ENCODE results near the gene PRKCE. TPM values are rescaled to one million over a fixed set of nuclear protein-coding genes. Genes with fewer than 3 reads are reported as not detected.

Gene PRKCE
- total and polyA plus RNA-seq, 2 experiments from 2014 or later: 0.94 to 1.2 TPM

GRCh38 chr2:45614330-45614729, 37.1 kb upstream of the PRKCE start:
- Histone ChIP-seq H3K4me1 (ENCODE audit: insufficient read depth) (no peaks in the 10 kb centered on the region), H3K4me2 (no peak overlapping the region), H3K27ac (ENCODE audit: low read depth) (no peak overlapping the region), H2AFZ (no peak overlapping the region), H3K79me2 (replicated peaks; ENCODE audit: insufficient read depth) (peaks cover 9% of the 10 kb centered on the region), H3F3A (replicated peaks; ENCODE audit: low read depth) (no peaks in the 10 kb centered on the region), H3K4me3 (no peak overlapping the region), H3K36me3 (ENCODE audit: insufficient read depth) (no peaks in the 10 kb centered on the region), H3K27me3 (ENCODE audit: insufficient read depth) (no peaks in the 10 kb centered on the region), H3K9me2 (ENCODE audit: insufficient read depth) (no peaks in the 10 kb centered on the region), H4K20me1 (replicated peaks; ENCODE audit: insufficient read depth) (no peaks in the 10 kb centered on the region)
- H3K27me3 Mint-ChIP-seq (ENCODE audit: insufficient read depth, low read depth, poor library complexity): peaks cover 7% of the 10 kb centered on the region
- TF ChIP-seq CREB1 (CRISPR knock-in tag; IDR thresholded peaks at IDR 0.05; ENCODE audit: low read depth) (no peak), ZNF331 (CRISPR knock-in tag; IDR thresholded peaks at IDR 0.05; ENCODE audit: low read depth) (no peak), JUNB (IDR thresholded peaks at IDR 0.05; ENCODE audit: unreplicated experiment) (no peak), ZNF114 (CRISPR knock-in tag; IDR thresholded peaks at IDR 0.05) (no peak), STAT1 (IDR thresholded peaks at IDR 0.05; ENCODE audit: unreplicated experiment) (no peak), POLR2AphosphoS5 (IDR thresholded peaks at IDR 0.05; ENCODE audit: low read depth) (no peak), EZH2 (IDR thresholded peaks at IDR 0.05; ENCODE audit: low read depth, unreplicated experiment) (no peak), CTCF (conservative IDR thresholded peaks at IDR 0.05; ENCODE audit: low read depth in 2 of 2) (no peak)
- TF ChIP-seq, protein P1, sequence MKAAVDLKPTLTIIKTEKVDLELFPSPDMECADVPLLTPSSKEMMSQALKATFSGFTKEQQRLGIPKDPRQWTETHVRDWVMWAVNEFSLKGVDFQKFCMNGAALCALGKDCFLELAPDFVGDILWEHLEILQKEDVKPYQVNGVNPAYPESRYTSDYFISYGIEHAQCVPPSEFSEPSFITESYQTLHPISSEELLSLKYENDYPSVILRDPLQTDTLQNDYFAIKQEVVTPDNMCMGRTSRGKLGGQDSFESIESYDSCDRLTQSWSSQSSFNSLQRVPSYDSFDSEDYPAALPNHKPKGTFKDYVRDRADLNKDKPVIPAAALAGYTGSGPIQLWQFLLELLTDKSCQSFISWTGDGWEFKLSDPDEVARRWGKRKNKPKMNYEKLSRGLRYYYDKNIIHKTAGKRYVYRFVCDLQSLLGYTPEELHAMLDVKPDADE (IDR thresholded peaks at IDR 0.05): no peak
- no peaks in the 10 kb centered on the region for H3K9me3 Mint-ChIP-seq
- H3K27ac Mint-ChIP-seq: no peak overlapping the region
- DNase-seq (ENCODE audit: low spot score) (no peak), ATAC-seq (no peak)
- no peak overlapping the region for H3K4me3 Mint-ChIP-seq
- H3K4me1 Mint-ChIP-seq: peaks cover 27% of the 10 kb centered on the region
- H3K36me3 Mint-ChIP-seq (ENCODE audit: low read depth): no peaks in the 10 kb centered on the region

DNA sequence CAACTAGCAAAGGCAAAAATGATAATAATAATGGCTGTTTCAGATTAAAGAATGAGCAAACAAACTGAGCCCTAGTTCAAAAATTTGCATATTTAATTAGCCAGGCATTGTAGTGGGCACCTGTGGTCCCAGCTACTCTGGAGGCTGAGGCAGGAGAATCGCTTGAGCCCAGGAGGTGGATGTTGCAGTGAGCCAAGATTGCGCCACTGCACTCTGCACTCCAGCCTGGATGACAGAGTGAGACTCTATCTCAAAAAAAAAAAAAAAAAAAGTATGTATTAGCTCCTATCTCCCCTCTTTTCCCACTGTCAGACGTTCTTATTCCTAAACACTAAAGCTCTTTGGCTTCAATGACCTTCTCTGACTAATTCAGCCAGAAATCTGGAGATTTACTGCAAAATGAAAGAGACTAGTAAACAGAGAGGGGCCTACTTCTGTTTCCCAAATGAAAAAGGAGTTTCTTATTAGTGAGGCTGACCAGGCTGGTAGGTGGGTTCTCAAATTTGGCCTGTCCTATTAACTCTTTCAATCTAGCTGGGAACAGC, 36.5 kb upstream of the PRKCE start:
- H3K4me1 Mint-ChIP-seq: peaks cover 23% of the 10 kb centered on the region
- DNase-seq (ENCODE audit: low spot score): no peak
- H3K27ac Mint-ChIP-seq: no peak overlapping the region
- H3K27me3 Mint-ChIP-seq (ENCODE audit: insufficient read depth, low read depth, poor library complexity): peaks cover 5% of the 10 kb centered on the region
- H3K4me2 ChIP-seq: no peak overlapping the region
- no peaks in the 10 kb centered on the region for H4K20me1 ChIP-seq (replicated peaks; ENCODE audit: insufficient read depth)
- H3K79me2 ChIP-seq (replicated peaks; ENCODE audit: insufficient read depth): peaks cover 3% of the 10 kb centered on the region
- H2AFZ ChIP-seq: no peak overlapping the region; the same call in 1 of the 2 replicates
- H3K27me3 ChIP-seq (ENCODE audit: insufficient read depth): no peaks in the 10 kb centered on the region
- no peaks in the 10 kb centered on the region for H3K4me1 ChIP-seq (ENCODE audit: insufficient read depth)
- H3K36me3 Mint-ChIP-seq (ENCODE audit: low read depth): no peaks in the 10 kb centered on the region
- H3K4me3 ChIP-seq: no peak overlapping the region
- no peaks in the 10 kb centered on the region for H3K9me3 Mint-ChIP-seq
- no peaks in the 10 kb centered on the region for H3K36me3 ChIP-seq (ENCODE audit: insufficient read depth)
- no peaks in the 10 kb centered on the region for H3K9me2 ChIP-seq (ENCODE audit: insufficient read depth)
- no peak for ATAC-seq
- no peaks in the 10 kb centered on the region for H3F3A ChIP-seq (replicated peaks; ENCODE audit: low read depth)
- H3K4me3 Mint-ChIP-seq: no peak overlapping the region
- H3K27ac ChIP-seq (ENCODE audit: low read depth): no peak overlapping the region
- TF ChIP-seq, protein P2, sequence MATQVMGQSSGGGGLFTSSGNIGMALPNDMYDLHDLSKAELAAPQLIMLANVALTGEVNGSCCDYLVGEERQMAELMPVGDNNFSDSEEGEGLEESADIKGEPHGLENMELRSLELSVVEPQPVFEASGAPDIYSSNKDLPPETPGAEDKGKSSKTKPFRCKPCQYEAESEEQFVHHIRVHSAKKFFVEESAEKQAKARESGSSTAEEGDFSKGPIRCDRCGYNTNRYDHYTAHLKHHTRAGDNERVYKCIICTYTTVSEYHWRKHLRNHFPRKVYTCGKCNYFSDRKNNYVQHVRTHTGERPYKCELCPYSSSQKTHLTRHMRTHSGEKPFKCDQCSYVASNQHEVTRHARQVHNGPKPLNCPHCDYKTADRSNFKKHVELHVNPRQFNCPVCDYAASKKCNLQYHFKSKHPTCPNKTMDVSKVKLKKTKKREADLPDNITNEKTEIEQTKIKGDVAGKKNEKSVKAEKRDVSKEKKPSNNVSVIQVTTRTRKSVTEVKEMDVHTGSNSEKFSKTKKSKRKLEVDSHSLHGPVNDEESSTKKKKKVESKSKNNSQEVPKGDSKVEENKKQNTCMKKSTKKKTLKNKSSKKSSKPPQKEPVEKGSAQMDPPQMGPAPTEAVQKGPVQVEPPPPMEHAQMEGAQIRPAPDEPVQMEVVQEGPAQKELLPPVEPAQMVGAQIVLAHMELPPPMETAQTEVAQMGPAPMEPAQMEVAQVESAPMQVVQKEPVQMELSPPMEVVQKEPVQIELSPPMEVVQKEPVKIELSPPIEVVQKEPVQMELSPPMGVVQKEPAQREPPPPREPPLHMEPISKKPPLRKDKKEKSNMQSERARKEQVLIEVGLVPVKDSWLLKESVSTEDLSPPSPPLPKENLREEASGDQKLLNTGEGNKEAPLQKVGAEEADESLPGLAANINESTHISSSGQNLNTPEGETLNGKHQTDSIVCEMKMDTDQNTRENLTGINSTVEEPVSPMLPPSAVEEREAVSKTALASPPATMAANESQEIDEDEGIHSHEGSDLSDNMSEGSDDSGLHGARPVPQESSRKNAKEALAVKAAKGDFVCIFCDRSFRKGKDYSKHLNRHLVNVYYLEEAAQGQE (IDR thresholded peaks at IDR 0.05; ENCODE audit: unreplicated experiment): no peak
- TF ChIP-seq, protein P1 (IDR thresholded peaks at IDR 0.05): no peak
- no peak for TF ChIP-seq NANOG (IDR thresholded peaks at IDR 0.05; ENCODE audit: borderline replicate concordance)
- no peak for TF ChIP-seq CREB1 (CRISPR knock-in tag; IDR thresholded peaks at IDR 0.05; ENCODE audit: low read depth)
- TF ChIP-seq CTCF (conservative IDR thresholded peaks at IDR 0.05; ENCODE audit: low read depth in 2 of 2): no peak
- TF ChIP-seq EZH2phosphoT487 (IDR thresholded peaks at IDR 0.05; ENCODE audit: unreplicated experiment): no peak
- TF ChIP-seq STAT1 (IDR thresholded peaks at IDR 0.05; ENCODE audit: unreplicated experiment): no peak
- TF ChIP-seq POLR2AphosphoS5 (IDR thresholded peaks at IDR 0.05; ENCODE audit: low read depth): no peak
- no peak for TF ChIP-seq EZH2 (IDR thresholded peaks at IDR 0.05; ENCODE audit: low read depth, unreplicated experiment)
- TF ChIP-seq ZNF114 (CRISPR knock-in tag; IDR thresholded peaks at IDR 0.05): no peak
- TF ChIP-seq JUNB (IDR thresholded peaks at IDR 0.05; ENCODE audit: unreplicated experiment): no peak
